Measurements from ENCODE around the gene GPSM1.

GPSM1 gene

DNA sequence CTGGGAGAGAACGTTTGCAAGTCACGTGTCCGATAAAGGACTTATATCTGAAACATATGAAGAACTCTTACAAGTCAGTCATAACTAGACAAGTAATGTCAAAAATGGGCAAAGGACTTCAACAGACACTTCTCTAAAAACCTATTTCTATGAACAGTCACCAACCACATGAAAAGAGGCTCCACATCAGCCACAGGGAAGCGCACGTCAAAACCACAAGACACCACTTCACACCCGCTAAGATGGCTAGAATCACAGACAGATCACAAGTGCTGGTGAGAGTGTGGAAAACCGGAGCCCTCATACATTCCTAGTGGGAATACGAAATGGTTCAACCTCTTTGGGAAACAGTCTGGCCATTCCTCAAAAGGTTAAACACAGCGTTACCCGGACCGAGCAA, 57.7 kb downstream of the GPSM1 start:
- no peak for DNase-seq (ENCODE audit: extremely low spot score)
- ChIA-PET POLR2A (no interaction called here), CTCF (interaction anchor here (0.6 to 1.1 kb wide), 2 partner anchors 16 to 246 kb away, joined by 3 to 6 read pairs; no protein-coding TSS in a partner anchor)
- TF ChIP-seq ZNF384 (IDR thresholded peaks at IDR 0.05) (no peak), ARNT (IDR thresholded peaks at IDR 0.05) (no peak), SUZ12 (IDR thresholded peaks at IDR 0.05) (no peak), FOXM1 (IDR thresholded peaks at IDR 0.05; ENCODE audit: borderline replicate concordance) (no peak), BHLHE40 (IDR thresholded peaks at IDR 0.05; ENCODE audit: borderline replicate concordance) (no peak), TARDBP (IDR thresholded peaks at IDR 0.05) (no peak), CTBP1 (IDR thresholded peaks at IDR 0.05; ENCODE audit: borderline replicate concordance) (no peak), ELF4 (IDR thresholded peaks at IDR 0.05) (no peak), FOXA1 (IDR thresholded peaks at IDR 0.05) (no peak), L3MBTL2 (conservative IDR thresholded peaks at IDR 0.05) (no peak), HDGF (IDR thresholded peaks at IDR 0.05; ENCODE audit: borderline replicate concordance) (no peak), NFRKB (IDR thresholded peaks at IDR 0.05) (no peak), LEF1 (IDR thresholded peaks at IDR 0.05; ENCODE audit: borderline replicate concordance) (no peak), FOXK2 (IDR thresholded peaks at IDR 0.05) (no peak), SP1 (IDR thresholded peaks at IDR 0.05) (no peak)
- TF ChIP-seq, protein P1, sequence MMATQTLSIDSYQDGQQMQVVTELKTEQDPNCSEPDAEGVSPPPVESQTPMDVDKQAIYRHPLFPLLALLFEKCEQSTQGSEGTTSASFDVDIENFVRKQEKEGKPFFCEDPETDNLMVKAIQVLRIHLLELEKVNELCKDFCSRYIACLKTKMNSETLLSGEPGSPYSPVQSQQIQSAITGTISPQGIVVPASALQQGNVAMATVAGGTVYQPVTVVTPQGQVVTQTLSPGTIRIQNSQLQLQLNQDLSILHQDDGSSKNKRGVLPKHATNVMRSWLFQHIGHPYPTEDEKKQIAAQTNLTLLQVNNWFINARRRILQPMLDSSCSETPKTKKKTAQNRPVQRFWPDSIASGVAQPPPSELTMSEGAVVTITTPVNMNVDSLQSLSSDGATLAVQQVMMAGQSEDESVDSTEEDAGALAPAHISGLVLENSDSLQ (IDR thresholded peaks at IDR 0.05): no peak

- ChIA-PET CTCF (interaction anchor here (1.1 kb wide), 1 partner anchor 15 kb away, joined by 6 read pairs; no protein-coding TSS in a partner anchor), POLR2A (no interaction called here)
- TF ChIP-seq FOXK2 (IDR thresholded peaks at IDR 0.05) (no peak), HDGF (IDR thresholded peaks at IDR 0.05; ENCODE audit: borderline replicate concordance) (no peak), L3MBTL2 (conservative IDR thresholded peaks at IDR 0.05) (no peak), ELF4 (IDR thresholded peaks at IDR 0.05) (no peak), SUZ12 (IDR thresholded peaks at IDR 0.05) (no peak), SP1 (IDR thresholded peaks at IDR 0.05) (no peak), ARNT (IDR thresholded peaks at IDR 0.05) (no peak), FOXA1 (IDR thresholded peaks at IDR 0.05) (no peak), ZNF384 (IDR thresholded peaks at IDR 0.05) (no peak), LEF1 (IDR thresholded peaks at IDR 0.05; ENCODE audit: borderline replicate concordance) (no peak), TARDBP (IDR thresholded peaks at IDR 0.05) (no peak), FOXM1 (IDR thresholded peaks at IDR 0.05; ENCODE audit: borderline replicate concordance) (no peak), CTBP1 (IDR thresholded peaks at IDR 0.05; ENCODE audit: borderline replicate concordance) (no peak), BHLHE40 (IDR thresholded peaks at IDR 0.05; ENCODE audit: borderline replicate concordance) (no peak), NFRKB (IDR thresholded peaks at IDR 0.05) (no peak)
- TF ChIP-seq, protein P1 (IDR thresholded peaks at IDR 0.05): no peak
- DNase-seq (ENCODE audit: extremely low spot score): no peak
Observed at GRCh38 chr9:136386018-136386417, 58.7 kb downstream of the GPSM1 start.

DNA sequence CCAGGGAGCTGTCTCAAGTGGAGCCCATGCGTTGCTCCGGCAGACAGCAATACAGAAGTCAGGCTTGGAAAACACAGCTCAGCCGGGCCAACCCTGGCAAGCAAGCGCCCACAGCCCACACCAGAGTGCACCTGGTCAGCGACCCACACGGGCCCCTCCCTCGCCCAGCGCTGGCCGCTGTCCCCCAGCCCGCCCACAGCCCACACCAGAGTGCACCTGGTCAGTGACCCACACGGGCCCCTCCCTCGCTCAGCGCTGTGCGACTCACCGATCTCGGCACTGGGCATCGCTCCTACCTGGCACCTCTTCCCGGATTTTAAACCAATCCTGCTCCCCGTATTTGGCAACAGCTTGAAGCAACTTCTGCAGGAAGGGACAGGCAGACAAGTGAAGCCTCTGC, 59.9 kb downstream of the GPSM1 start:
- ChIA-PET POLR2A (no interaction called here), CTCF (no interaction called here)
- DNase-seq (ENCODE audit: extremely low spot score): no peak
- TF ChIP-seq, protein P1 (IDR thresholded peaks at IDR 0.05): no peak
- TF ChIP-seq ARNT (IDR thresholded peaks at IDR 0.05): no peak
- no peak for TF ChIP-seq NFRKB (IDR thresholded peaks at IDR 0.05)
- no peak for TF ChIP-seq ELF4 (IDR thresholded peaks at IDR 0.05)
- no peak for TF ChIP-seq CTBP1 (IDR thresholded peaks at IDR 0.05; ENCODE audit: borderline replicate concordance)
- no peak for TF ChIP-seq SUZ12 (IDR thresholded peaks at IDR 0.05)
- no peak for TF ChIP-seq LEF1 (IDR thresholded peaks at IDR 0.05; ENCODE audit: borderline replicate concordance)
- no peak for TF ChIP-seq FOXM1 (IDR thresholded peaks at IDR 0.05; ENCODE audit: borderline replicate concordance)
- no peak for TF ChIP-seq L3MBTL2 (conservative IDR thresholded peaks at IDR 0.05)
- TF ChIP-seq BHLHE40 (IDR thresholded peaks at IDR 0.05; ENCODE audit: borderline replicate concordance): no peak
- no peak for TF ChIP-seq FOXA1 (IDR thresholded peaks at IDR 0.05)
- no peak for TF ChIP-seq FOXK2 (IDR thresholded peaks at IDR 0.05)
- no peak for TF ChIP-seq HDGF (IDR thresholded peaks at IDR 0.05; ENCODE audit: borderline replicate concordance)
- TF ChIP-seq ZNF384 (IDR thresholded peaks at IDR 0.05): no peak
- no peak for TF ChIP-seq SP1 (IDR thresholded peaks at IDR 0.05)
- TF ChIP-seq TARDBP (IDR thresholded peaks at IDR 0.05): no peak

- POLR2A ChIA-PET: interaction anchor here (1.2 to 1.5 kb wide), 2 partner anchors 23 to 26 kb away, joined by 4 to 10 read pairs; partner anchors contain the start of gene DNLZ
- no peak for DNase-seq (ENCODE audit: extremely low spot score)
- CTCF ChIA-PET: interaction anchor here (0.6 kb wide), 1 partner anchor 13 kb away, joined by 4 read pairs; no protein-coding TSS in a partner anchor
- no peak for TF ChIP-seq SP1 (IDR thresholded peaks at IDR 0.05)
- TF ChIP-seq FOXM1 (IDR thresholded peaks at IDR 0.05; ENCODE audit: borderline replicate concordance): no peak
- TF ChIP-seq, protein P1 (IDR thresholded peaks at IDR 0.05): no peak
- no peak for TF ChIP-seq SUZ12 (IDR thresholded peaks at IDR 0.05)
- TF ChIP-seq ARNT (IDR thresholded peaks at IDR 0.05): no peak
- no peak for TF ChIP-seq ZNF384 (IDR thresholded peaks at IDR 0.05)
Observed at GRCh38 chr9:136389396-136389795, 62.1 kb downstream of the GPSM1 start.

- no peak for TF ChIP-seq SUZ12 (IDR thresholded peaks at IDR 0.05)
- TF ChIP-seq CTBP1 (IDR thresholded peaks at IDR 0.05; ENCODE audit: borderline replicate concordance): no peak
- TF ChIP-seq, protein P1 (IDR thresholded peaks at IDR 0.05): no peak
- TF ChIP-seq BHLHE40 (IDR thresholded peaks at IDR 0.05; ENCODE audit: borderline replicate concordance): no peak
- TF ChIP-seq HDGF (IDR thresholded peaks at IDR 0.05; ENCODE audit: borderline replicate concordance): no peak
- TF ChIP-seq FOXA1 (IDR thresholded peaks at IDR 0.05): no peak
- no peak for TF ChIP-seq ELF4 (IDR thresholded peaks at IDR 0.05)
- no peak for TF ChIP-seq L3MBTL2 (conservative IDR thresholded peaks at IDR 0.05)
- no peak for TF ChIP-seq ZNF384 (IDR thresholded peaks at IDR 0.05)
- no peak for TF ChIP-seq FOXM1 (IDR thresholded peaks at IDR 0.05; ENCODE audit: borderline replicate concordance)
- TF ChIP-seq NFRKB (IDR thresholded peaks at IDR 0.05): no peak
- no peak for TF ChIP-seq FOXK2 (IDR thresholded peaks at IDR 0.05)
- no peak for TF ChIP-seq SP1 (IDR thresholded peaks at IDR 0.05)
- no peak for TF ChIP-seq TARDBP (IDR thresholded peaks at IDR 0.05)
- no peak for TF ChIP-seq LEF1 (IDR thresholded peaks at IDR 0.05; ENCODE audit: borderline replicate concordance)
- no peak for TF ChIP-seq ARNT (IDR thresholded peaks at IDR 0.05)
- ChIA-PET CTCF (no interaction called here), POLR2A (interaction anchor here (0.5 to 1.0 kb wide), 2 partner anchors 11 to 29 kb away, joined by 3 read pairs; no protein-coding TSS in a partner anchor)
- DNase-seq (ENCODE audit: extremely low spot score): no peak
Observed at GRCh38 chr9:136391737-136392537, 64.6 kb downstream of the GPSM1 start.

All from HEK293T (cell line).